Thyroid gland (tissue), 4 donors: ENCODE results near the gene EYS.
"Not testable (repeated sequence)": the region's sequence is repeated elsewhere in the genome, so short reads cannot be mapped to it uniquely, and the experiment has no call there.

ENCODE experiments used
- POLR2A ChIP-seq, 2 donors: fragments of 450-650 bp; IDR thresholded peaks; one replicate each; pipeline ENCODE4 v1.6.1; 2017; ENCODE audit warnings: antibody characterized with exemption in 2 of 2, mild to moderate bottlenecking in 2 of 2, moderate library complexity in 1 of 2
- TF ChIP-seq, protein P1 (sequence below), 6 experiments: fragments of 200-600 bp in 3 of 6; fragments of 450-650 bp in 3 of 6; sonication (generic) in 3 of 6; IDR thresholded peaks; one replicate each; pipeline ENCODE4 v1.5.1; 2016 to 2019; ENCODE audit warnings: antibody characterized with exemption in 6 of 6, mild to moderate bottlenecking in 2 of 6, inconsistent platforms in 1 of 6, moderate library complexity in 1 of 6

DNA sequence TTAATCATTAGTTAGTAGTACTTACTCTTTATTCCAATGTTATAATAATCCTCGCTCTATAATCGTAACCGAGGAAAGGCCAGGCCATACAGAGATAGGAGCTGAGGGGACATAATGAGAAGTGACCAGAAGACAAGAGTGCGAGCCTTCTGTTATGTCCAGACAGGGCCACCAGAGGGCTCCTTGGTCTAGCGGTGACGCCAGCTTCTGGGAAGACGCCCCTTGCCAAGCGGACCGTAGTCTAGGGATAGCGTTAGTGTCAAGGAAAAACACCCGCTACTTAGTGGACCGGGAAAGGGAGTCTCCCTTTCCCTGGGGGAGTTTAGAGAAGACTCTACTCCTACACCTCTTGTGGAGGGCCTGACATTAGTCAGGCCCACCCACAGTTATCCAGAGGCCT lies 1237.6 kb downstream of the EYS start:
- TF ChIP-seq, protein P1, sequence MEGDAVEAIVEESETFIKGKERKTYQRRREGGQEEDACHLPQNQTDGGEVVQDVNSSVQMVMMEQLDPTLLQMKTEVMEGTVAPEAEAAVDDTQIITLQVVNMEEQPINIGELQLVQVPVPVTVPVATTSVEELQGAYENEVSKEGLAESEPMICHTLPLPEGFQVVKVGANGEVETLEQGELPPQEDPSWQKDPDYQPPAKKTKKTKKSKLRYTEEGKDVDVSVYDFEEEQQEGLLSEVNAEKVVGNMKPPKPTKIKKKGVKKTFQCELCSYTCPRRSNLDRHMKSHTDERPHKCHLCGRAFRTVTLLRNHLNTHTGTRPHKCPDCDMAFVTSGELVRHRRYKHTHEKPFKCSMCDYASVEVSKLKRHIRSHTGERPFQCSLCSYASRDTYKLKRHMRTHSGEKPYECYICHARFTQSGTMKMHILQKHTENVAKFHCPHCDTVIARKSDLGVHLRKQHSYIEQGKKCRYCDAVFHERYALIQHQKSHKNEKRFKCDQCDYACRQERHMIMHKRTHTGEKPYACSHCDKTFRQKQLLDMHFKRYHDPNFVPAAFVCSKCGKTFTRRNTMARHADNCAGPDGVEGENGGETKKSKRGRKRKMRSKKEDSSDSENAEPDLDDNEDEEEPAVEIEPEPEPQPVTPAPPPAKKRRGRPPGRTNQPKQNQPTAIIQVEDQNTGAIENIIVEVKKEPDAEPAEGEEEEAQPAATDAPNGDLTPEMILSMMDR (IDR thresholded peaks at IDR 0.05): not testable (repeated sequence)
- TF ChIP-seq POLR2A (IDR thresholded peaks at IDR 0.05): not testable (repeated sequence)
